MM.1S (cell line): ENCODE measurements around the gene CDC42EP2.

Experiments
- DNase-seq: peaks from one replicate; pipeline ENCODE4 v3.0.0-alpha.2; 2015
- H2AFZ ChIP-seq: fragments of 300-600 bp; sonication (generic); 2 replicates; pipeline ENCODE4 v1.6.0; 2016; ENCODE audit warnings: antibody characterized with exemption, low read length
- H3F3A ChIP-seq: fragments of 300-600 bp; sonication (generic); 2 replicates; pipeline ENCODE4 v1.6.1; 2016; ENCODE audit warnings: mild to moderate bottlenecking, antibody characterized with exemption, low read length, moderate library complexity, mixed read lengths; ENCODE audit not compliant: insufficient read depth
- H3K27ac ChIP-seq: fragments of 300-600 bp; sonication (generic); 2 replicates; pipeline ENCODE4 v1.5.1; 2016; ENCODE audit warnings: mild to moderate bottlenecking, low read length
- H3K27me3 ChIP-seq: fragments of 300-600 bp; sonication (generic); replicated peaks from 2 replicates; pipeline ENCODE4 v1.6.0; 2016; ENCODE audit warnings: low read length; ENCODE audit not compliant: insufficient read depth
- H3K36me3 ChIP-seq: fragments of 300-600 bp; sonication (generic); replicated peaks from 2 replicates; pipeline ENCODE4 v1.6.1; 2016; ENCODE audit warnings: mild to moderate bottlenecking, low read length, mixed read lengths; ENCODE audit not compliant: insufficient read depth
- H3K4me1 ChIP-seq: fragments of 300-600 bp; sonication (generic); 2 replicates; pipeline ENCODE4 v1.6.1; 2016; ENCODE audit warnings: low read length, mixed read lengths
- H3K4me2 ChIP-seq: fragments of 300-600 bp; sonication (generic); 2 replicates; pipeline ENCODE4 v1.6.0; 2016; ENCODE audit warnings: low read depth, low read length
- H3K4me3 ChIP-seq: fragments of 300-600 bp; sonication (generic); 2 replicates; pipeline ENCODE4 v1.5.1; 2016; ENCODE audit warnings: low read length, mixed read lengths
- H3K79me2 ChIP-seq: fragments of 300-600 bp; sonication (generic); 2 replicates; pipeline ENCODE4 v1.6.1; 2016; ENCODE audit warnings: mixed run types, low read length, mixed read lengths
- H3K9ac ChIP-seq: fragments of 300-600 bp; sonication (generic); 2 replicates; pipeline ENCODE4 v1.6.1; 2016; ENCODE audit warnings: low read length, mixed read lengths
- H3K9me2 ChIP-seq: fragments of 300-600 bp; sonication (generic); replicated peaks from 2 replicates; pipeline ENCODE4 v1.6.1; 2016; ENCODE audit warnings: mild to moderate bottlenecking, low read length, mixed read lengths; ENCODE audit not compliant: insufficient read depth
- H3K9me3 ChIP-seq: fragments of 300-600 bp; sonication (generic); replicated peaks from 2 replicates; pipeline ENCODE4 v1.6.1; 2016; ENCODE audit warnings: mild to moderate bottlenecking, low read length, mixed read lengths; ENCODE audit not compliant: insufficient read depth
- H4K20me1 ChIP-seq: fragments of 300-600 bp; sonication (generic); 2 replicates; pipeline ENCODE4 v1.6.1; 2016; ENCODE audit warnings: mild to moderate bottlenecking, low read length, moderate library complexity, mixed read lengths; ENCODE audit not compliant: insufficient read depth
- CTCF ChIP-seq: fragments of 300-600 bp; sonication (generic); IDR thresholded peaks from 2 replicates; pipeline ENCODE4 v1.5.1; 2016; ENCODE audit warnings: antibody characterized with exemption, low read length, mixed read lengths
- EZH2 ChIP-seq: fragments of 300-600 bp; sonication (generic); optimal IDR thresholded peaks from 2 replicates; pipeline ENCODE3; 2017; ENCODE audit warnings: low read depth, mild to moderate bottlenecking, antibody characterized with exemption, low read length, mixed read lengths
- EZH2phosphoT487 ChIP-seq: fragments of 300-600 bp; sonication (generic); IDR thresholded peaks from 2 replicates; pipeline ENCODE4 v1.6.1; 2018; ENCODE audit warnings: antibody characterized with exemption, low read length

CDC42EP2 gene

GRCh38 chr11:65297026-65297672, 17.5 kb upstream of the CDC42EP2 start:
- Histone ChIP-seq H3K36me3 (no peaks in the 10 kb centered on the region; the same call in 1 of the 2 replicates), H3K9me2 (no peaks in the 10 kb centered on the region), H2AFZ (no peak overlapping the region), H3K79me2 (no peaks in the 10 kb centered on the region), H3K4me2 (no peak overlapping the region), H3K27ac (no peak overlapping the region), H3K9me3 (no peaks in the 10 kb centered on the region), H3K4me3 (no peak overlapping the region), H3K4me1 (no peaks in the 10 kb centered on the region), H4K20me1 (no peaks in the 10 kb centered on the region), H3F3A (no peaks in the 10 kb centered on the region), H3K9ac (no peak overlapping the region), H3K27me3 (no peaks in the 10 kb centered on the region)
- no peak for DNase-seq
- no peak for TF ChIP-seq EZH2
- no peak for TF ChIP-seq EZH2phosphoT487
- TF ChIP-seq CTCF = no peak

- Histone ChIP-seq H3K4me3 (no peak overlapping the region), H3K4me1 (no peaks in the 10 kb centered on the region), H3K27ac (no peak overlapping the region), H3K4me2 (no peak overlapping the region), H2AFZ (no peak overlapping the region), H3K9ac (no peak overlapping the region), H3K27me3 (no peaks in the 10 kb centered on the region), H4K20me1 (no peaks in the 10 kb centered on the region), H3K9me2 (no peaks in the 10 kb centered on the region), H3K9me3 (no peaks in the 10 kb centered on the region), H3K79me2 (no peaks in the 10 kb centered on the region), H3K36me3 (no peaks in the 10 kb centered on the region; the same call in 1 of the 2 replicates), H3F3A (no peaks in the 10 kb centered on the region)
- no peak for DNase-seq
- TF ChIP-seq EZH2 = no peak
Measured at GRCh38 chr11:65298131-65298535, 16.5 kb upstream of the CDC42EP2 start.

DNA sequence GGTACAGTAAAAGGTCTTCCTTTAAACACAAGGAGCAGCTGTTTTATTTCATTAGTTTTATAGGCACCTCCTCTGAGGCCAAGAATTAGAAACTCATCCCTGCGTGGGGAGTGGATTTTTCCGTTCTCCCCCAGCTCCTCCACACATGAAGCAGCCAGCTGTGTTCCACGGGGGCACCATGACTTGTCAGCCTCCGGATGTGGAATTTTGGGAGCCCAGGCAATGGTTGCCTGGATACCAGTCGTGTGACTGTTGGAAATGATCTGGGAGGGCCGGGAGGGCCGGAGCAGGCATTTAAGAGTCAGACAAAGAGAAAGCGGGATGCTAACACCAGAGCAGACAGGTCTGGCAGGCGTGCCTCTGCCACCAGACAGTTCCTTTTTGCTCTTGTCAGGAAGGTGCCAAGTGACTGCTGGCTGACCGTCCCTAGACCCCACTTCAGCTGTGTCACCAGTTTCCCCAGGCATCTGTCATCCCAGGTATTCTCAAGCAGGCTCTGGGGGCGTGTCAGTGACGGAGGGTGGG, 15.9 kb upstream of the CDC42EP2 start:
- Histone ChIP-seq H3K27ac (no peak overlapping the region), H4K20me1 (no peaks in the 10 kb centered on the region), H3K79me2 (no peaks in the 10 kb centered on the region), H3K4me1 (no peaks in the 10 kb centered on the region), H3K4me3 (no peak overlapping the region), H3F3A (no peaks in the 10 kb centered on the region), H3K9me2 (no peaks in the 10 kb centered on the region), H3K27me3 (no peaks in the 10 kb centered on the region), H2AFZ (no peak overlapping the region), H3K36me3 (no peaks in the 10 kb centered on the region; the same call in 1 of the 2 replicates), H3K4me2 (no peak overlapping the region), H3K9ac (no peak overlapping the region), H3K9me3 (no peaks in the 10 kb centered on the region)
- TF ChIP-seq EZH2 = no peak
- no peak for TF ChIP-seq EZH2phosphoT487
- TF ChIP-seq CTCF = no peak
- no peak for DNase-seq

GRCh38 chr11:65300621-65301275, 13.9 kb upstream of the CDC42EP2 start:
- H2AFZ ChIP-seq = no peak overlapping the region
- TF ChIP-seq CTCF = no peak
- no peak overlapping the region for H3K9ac ChIP-seq
- no peaks in the 10 kb centered on the region for H3K27me3 ChIP-seq
- no peak overlapping the region for H3K27ac ChIP-seq
- no peaks in the 10 kb centered on the region; the same call in 1 of the 2 replicates for H3K36me3 ChIP-seq
- H3F3A ChIP-seq = no peaks in the 10 kb centered on the region
- H3K9me3 ChIP-seq = no peaks in the 10 kb centered on the region
- H3K79me2 ChIP-seq = no peaks in the 10 kb centered on the region
- DNase-seq = no peak
- no peak overlapping the region for H3K4me2 ChIP-seq
- H3K4me1 ChIP-seq = no peaks in the 10 kb centered on the region
- no peaks in the 10 kb centered on the region for H4K20me1 ChIP-seq
- H3K9me2 ChIP-seq = no peaks in the 10 kb centered on the region
- no peak overlapping the region for H3K4me3 ChIP-seq
